Activated CD8-positive, alpha-beta memory T cell treated with anti-CD3 and anti-CD28 coated beads, Interleukin-2, amount 50 U/mL, for 48 hours (primary cell): ENCODE measurements around the gene TMEM97.
"Not testable (repeated sequence)": the region's sequence is repeated elsewhere in the genome, so short reads cannot be mapped to it uniquely, and the experiment has no call there.

Experiments
- DNase-seq: peaks from one replicate; pipeline ENCODE4 v3.0.0-alpha.2; 2020

TMEM97 gene

DNA sequence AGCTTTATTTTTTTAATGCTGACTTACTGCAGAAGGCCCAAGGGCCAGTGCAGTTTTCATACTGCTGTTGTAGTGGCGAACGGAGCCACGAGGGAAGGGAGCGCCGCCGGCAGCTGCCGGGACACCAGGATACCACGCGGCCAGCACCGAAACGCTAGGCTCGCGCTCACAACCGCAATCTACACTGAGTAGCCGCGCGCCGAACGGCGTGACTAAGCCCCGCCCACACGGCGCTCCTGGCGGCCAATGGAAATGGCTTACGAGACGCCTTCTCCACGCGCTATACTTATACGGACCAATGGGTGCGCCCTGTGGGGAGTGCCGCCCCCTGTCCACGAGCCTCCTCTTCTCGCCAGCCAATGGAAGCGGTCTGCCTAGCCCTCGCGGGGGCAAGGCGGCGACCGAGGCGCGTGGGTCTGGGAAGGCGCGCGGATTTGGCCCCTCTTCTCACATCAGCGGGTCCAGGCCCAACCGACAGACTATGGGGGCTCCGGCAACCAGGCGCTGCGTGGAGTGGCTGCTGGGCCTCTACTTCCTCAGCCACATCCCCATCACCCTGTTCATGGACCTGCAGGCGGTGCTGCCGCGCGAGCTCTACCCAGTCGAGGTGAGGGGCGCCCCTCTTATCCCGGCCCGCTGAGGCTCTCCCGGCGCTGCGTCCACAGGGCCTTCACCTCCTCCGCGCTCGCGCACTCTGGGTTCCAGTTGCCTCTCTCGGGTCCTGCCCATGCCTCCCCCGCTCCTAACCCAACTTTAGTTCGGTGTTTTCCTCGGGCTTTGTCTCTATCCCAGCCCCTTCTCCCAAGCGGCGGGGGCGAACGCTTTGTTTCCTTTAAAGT, at the start of gene TMEM97:
TMEM97 (plus strand) TSS at position 442 of the 839 bp plus-strand sequence; CDS start at position 482, 40 bp downstream.
- peak; percentile 97 for DNase-seq

DNA sequence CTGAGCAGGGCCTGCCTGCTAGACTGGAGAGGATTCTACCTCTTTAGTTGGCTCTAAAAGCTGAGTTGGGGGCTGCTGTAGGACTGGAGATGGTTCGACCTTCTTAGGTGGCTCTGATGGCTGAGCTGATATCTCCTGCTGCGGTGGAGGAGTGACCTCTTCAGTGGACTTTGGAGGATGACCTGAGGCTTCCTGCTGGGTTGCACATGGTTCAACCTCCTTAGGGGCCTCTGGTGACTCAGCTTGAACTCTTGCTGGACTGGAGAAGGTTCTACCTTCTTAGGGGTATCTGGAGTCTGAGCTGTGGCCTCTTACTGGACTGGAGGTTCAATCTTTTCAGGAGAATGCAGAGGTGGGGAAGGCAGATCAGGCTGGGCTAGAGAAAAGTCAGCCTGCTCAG, 48.9 kb upstream of the TMEM97 start:
- no peak for DNase-seq

DNA sequence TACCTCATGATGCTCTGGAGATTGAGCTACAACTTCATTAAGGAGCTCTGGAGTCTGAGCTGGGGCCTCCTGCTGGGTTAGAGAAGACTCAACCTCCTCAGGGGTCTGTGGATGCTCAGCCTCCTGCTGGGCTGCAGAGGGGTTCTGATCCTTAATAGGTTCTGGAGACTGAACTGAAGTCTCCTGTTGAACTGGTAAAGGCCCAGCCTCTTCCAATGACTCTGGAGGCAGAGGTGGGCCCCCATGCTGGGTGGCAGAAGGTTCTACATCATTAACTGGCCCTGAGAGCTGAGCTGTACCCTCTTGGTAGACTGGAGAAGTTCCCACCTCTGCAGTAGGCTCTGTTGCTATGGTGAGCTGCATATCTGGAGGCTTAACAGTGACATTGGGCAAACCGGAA, 48.1 kb upstream of the TMEM97 start:
- DNase-seq: no peak

DNA sequence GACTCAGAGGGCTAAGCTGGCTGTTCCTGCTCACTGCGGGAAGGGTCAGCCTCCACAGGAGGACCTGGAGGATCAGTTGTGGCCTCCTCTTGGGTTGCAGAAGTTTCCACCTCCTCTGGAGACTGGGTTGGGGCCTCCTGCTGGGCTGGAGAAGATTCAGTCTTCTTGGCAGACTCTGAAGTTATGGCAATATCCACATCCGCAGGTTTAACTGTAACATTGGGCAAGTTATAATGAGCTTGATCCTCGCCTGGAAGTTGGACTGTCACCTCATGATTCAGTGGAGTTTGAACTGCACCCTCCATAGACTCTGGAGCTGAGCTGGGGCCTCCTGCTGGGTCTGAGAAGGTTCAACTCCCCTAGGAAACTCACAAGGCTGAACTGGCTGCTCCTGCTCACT, 47.6 kb upstream of the TMEM97 start:
- no peak for DNase-seq

DNA sequence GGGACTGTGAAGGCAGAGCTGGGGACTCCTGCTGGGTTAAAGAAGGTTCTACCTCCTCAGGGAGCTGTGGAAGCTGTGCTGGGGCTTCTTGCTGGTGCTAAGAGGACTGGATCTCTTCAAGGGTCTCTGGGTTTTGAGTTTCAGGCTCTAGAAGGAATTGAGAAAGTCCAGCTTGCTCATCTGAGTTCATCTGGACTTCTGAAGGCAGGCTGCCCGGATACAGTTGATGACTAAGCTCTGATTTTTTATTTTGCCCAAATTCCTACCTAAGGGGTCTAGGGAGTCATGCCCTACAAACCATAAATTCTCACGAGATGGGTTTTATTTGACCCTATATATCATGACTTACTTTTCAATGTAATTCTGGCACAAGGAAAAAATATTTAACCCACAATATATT, 46.8 kb upstream of the TMEM97 start:
- DNase-seq: no peak

DNA sequence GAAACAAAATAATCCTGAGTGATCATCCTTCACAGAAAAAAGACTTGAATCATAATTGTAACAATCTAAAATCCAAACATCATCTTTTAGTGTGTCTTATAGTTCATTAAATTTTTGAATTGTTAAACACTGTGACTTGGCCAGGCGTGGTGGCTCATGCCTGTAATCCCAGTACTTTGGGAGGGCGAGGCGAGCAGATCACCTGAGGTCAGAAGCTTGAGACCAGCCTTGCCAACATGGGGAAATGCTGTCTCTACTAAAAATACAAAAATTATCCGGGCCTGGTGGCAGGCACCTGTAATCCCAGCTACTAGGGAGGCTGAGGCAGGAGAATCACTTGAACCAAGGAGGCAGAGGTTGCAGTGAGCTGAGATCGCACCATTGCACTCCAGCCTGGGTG, 45.7 kb upstream of the TMEM97 start:
- DNase-seq: not testable (repeated sequence)

DNA sequence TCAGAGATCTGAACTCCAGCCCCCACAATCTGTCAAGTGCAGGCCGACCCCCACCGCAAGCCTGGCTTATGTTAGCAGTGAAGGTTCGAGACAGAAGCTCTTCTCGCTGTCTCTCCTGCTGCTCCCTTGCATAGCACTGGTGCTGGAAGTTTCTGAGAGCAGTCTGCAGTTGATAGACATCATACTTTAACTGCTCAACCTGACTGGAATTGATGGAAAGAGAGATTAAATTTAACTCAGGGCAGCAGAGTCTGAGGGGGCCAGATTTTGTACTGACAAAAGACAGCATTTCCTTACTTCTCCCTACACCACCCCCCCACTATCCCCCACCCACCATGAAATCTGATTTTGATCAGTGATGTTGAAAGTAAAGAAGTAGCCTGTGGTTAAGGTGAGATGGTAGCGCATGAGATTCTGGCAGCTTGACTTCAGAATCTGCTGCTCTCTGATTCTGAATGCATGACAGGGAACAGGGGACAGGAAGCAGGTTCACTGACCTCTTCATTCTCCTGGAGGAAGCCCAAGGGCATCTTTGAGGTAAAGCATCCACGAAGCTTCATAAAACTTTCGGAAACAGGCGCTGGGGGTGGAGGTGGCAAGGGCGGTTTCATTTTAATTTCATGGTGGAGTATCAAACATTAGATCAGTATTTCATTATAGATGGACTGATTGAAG, 44.3 kb upstream of the TMEM97 start:
- no peak for DNase-seq

DNA sequence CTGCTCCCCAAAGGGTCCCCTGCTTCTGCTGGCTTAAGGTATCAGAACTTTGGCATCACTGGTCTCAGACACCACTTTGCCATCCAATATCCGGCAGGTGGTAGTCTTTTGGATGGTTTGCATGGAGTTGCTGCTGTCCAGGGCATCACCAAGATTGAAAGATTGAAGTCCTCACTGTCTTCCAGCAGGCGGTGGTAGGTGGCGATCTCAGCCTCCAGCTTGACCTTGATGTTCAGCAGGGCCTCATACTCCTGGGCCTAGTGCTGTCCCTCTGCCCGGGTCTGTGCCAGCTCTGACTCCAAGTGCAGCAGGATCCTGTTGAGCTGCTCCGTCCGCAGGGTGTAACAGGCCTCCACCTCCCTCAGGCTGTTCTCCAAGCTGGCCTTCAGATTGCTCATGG, 43.0 kb upstream of the TMEM97 start:
- no peak for DNase-seq

DNA sequence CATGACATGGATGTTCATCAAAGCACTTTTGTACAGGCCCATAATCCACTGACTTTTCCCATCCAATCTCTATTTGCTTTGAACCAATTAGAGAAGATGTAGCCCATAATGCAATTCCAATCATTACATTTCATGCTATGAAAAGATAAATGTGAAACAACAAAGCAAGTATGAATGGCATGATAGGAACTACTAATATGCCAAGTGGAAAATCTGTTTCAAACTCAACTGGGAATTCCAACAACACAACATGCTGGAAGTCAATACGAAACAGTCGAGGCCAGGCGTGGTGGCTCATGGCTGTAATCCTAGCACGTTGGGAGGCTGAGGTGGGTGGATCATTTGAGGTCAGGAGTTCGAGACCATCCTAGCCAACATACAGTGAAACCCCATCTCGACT, 39.6 kb upstream of the TMEM97 start:
- DNase-seq: no peak

DNA sequence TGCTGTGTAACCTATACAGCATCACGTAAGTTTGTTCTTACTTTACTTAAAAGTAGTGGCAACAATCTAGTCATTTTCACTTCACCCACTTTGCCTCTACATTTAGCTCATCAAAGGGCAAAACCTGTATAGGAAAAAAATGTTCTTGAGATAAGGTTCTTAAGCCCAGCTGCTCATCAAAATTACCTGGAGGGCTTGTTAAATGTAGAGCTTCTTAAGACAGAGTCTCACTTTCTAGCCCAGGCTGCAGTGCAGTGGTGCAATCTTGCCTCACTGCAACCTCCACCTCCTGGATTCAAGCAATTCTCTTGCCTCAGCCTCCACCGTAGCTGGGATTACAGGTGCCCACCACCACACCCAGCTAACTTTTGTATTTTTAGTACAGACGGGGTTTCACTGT, 38.2 kb upstream of the TMEM97 start:
- DNase-seq: no peak

DNA sequence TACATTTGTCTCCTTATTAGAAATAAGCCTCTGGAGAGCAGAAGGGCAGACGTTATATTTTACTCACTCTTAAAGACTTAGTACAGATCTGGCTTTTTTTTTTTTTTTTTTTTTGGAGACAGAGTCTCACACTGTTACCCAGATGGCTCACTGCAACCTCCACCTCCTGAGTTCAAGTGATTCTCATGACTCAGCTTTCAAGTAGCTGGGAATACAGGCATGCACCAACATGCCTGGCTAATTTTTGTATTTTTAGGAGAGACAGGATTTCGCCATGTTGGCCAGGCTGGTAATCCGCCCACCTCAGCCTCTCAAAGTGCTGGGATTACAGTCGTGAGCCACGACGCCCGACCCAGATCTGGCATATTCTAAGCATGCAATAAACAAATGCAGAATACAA, 36.4 kb upstream of the TMEM97 start:
- DNase-seq: no peak

DNA sequence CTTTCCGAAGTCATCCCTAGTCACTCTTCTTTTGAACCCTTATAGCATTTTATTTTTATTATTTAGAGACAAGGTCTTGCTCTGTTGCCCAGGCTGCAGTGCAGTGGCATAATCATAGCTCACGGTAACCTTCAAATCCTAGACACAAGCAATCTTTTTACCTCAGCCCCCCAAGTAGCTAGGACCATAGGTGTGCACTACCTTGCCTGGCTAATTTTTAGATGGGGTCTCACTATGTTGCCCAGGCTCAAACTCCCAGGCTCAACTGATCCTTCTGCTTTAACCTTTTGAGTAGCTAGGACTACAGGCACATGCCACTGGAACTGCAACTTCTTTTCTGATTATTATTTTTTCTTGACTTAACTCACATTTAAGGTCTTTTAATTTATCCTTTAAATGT, 33.0 kb upstream of the TMEM97 start:
- DNase-seq: no peak

DNA sequence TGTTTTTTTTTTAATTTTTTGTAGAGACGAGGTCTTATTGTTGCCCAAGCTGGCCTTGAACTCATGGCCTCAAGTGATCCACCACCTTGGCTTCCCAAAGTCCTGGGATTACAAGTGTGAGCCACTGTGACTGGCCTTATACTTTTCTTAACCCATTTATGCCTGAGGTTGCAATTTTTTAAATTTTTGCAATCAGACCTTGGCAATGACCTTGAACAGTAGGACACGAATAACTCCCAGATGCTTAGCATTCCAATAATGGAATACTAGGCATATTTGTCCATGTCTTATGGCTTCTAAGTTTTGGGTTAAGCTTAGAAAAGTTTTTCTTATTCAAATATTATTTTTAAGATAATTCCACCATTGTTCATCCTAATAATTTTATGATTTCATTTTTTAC, 28.3 kb upstream of the TMEM97 start:
- DNase-seq: no peak

DNA sequence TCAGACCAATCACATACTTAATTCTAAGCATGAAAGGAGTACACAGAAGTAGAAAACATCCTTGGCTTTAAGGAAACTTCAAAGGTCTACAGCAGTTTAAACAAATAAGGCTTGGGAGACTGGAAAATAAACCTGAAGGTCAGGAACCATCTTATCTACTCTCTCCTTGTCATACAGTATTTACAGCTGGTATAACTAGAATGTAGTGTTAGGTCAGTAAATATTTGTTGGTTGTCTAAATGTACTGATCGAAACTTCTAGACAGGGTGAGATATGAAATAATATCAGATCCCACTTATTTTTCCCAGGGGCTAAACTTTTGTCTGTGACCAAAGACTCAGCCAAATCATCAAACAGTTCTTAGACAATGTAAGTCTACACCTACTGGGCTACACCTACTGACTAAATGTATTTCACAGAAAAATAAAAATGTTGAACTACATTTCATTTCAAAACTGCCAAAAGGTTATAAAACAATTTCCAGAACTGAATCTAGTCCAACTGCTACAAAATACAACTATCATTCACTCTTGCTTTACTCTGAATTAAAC, 27.1 kb upstream of the TMEM97 start:
- no peak for DNase-seq

DNA sequence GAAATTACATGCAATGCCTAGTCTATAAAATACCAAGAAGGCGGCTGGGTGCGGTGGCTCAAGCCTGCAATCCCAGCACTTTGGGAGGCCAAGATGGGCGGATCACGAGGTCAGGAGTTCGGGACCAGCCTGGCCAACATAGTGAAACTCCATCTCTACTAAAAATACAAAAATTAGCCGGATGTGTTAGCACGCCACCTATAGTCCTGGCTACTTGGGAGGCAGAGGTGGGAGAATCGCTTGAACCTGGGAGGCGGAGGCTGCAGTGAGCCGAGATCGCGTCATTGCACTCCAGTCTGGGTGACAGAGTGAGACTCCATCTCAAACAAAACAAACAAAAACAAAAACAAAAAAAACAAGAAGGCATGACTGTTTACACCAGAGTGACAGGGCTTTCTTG, 26.1 kb upstream of the TMEM97 start:
- DNase-seq: not testable (repeated sequence)

DNA sequence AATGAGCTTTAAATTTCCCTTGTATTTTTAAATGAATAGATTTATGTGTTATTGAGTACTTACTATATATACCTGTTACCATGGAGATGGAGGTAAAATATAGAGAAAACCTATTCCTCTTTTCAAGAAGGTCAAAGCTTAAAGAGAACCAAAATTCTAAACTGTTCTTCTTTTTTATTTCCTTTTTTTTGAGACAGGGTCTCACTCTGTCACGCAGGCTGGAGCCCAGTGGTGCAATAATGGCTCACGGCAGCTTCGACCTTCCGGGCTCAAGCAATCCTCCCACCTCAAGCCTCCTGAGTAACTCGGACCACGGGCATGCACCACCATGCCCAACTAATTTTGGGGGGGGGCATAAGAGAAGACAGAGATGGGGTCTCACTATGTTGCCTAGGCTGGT, 25.0 kb upstream of the TMEM97 start:
- DNase-seq: no peak

DNA sequence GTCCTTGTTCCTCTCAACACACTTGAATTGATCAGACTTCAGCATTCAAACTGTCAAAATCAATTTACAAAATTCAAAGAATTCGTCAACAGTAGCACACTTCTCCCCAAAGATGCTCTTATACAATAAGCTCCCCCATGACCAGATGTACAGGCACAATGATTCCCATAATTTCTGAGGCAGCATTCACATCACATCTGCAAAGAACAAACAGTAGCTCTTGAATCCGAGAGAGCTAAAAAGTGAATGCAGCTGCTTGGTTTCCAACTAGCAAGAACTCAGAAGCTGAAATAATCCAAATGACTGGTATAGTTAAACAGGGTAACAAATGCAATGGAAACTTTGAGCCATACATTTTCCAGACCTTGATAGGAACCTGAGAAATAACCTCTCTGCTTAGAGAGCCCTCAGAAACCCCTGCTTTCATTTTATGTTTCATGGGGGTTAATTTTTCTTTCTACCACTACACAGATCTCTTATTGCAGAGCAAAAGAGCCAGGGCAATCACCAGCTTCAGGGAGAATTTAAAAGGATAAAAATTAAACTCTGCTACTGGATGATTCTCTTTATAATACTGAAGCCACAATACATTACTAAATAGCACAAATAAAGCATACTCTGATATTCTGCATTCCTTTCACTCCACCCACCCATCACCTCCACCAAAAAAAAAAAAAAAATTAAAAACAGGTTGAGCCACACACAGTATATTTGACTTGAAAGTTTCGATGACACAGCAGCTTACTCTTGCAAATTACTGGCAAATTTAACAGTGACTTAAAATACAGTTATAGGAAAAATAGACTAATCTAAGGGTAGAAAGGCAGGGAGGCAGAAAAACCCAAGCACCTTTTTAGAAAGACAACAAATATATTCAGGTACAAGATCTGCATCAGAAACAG, 23.1 kb upstream of the TMEM97 start:
- DNase-seq: no peak

DNA sequence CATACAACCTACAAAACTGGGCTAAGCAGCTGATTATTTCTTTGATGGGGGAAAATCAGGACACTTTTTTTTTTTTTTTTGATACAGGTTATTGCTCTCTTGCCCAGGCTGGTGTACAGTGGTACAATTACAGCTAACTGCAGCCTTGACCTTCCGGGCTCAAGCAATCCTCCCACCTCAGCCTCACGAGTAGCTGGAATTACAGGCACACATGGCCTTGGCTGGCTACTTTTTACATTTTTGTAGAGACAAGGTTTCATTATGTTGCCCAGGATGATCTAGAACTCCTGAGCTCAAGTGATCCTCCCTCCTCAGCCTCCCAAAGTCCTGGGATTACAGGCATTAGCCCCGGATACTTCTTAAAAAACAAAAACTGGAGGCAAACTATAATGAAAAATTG, 20.6 kb upstream of the TMEM97 start:
- DNase-seq: no peak

DNA sequence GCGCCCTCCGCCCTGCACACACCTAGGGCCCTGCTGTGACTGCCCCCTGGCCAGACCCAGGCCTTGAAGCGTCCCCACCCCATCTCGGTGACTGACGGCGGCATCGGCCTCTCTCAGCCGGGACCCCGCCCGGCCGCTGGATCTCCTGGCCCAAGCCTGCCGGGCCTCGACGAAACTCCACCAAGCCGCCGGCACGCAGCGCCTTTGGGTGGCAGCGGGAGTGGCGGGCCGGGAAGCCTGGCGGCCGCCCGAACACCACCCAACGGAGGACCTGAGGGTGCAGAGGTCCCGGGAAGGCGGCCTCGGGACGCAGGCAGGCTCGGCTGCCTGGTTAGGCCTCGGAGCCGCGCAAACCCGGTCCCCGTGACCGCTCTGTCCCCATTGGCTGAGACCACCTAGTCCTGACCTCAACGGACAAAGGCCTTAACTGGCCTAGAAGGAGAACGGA, 12.0 kb upstream of the TMEM97 start:
- no peak for DNase-seq

DNA sequence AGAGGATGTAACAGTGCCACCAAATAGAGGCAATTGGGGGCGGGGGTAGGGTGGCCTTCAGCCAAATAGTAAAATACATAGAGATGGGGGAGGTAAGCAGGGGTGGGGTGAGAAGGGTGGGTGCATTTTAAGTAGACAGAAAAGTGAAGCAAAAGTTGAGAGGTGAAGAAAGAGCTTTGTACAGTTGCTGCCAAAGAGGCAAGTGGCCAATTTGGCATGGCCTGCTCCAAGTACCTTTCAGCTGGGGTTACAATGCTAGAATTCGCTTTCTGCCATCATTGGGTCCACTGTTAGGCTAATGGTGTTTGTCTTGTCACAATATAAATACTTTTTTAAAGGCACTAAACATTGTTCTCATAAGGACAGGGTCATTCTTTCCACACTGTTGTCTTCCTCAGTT, 5.2 kb upstream of the TMEM97 start:
- DNase-seq: no peak

DNA sequence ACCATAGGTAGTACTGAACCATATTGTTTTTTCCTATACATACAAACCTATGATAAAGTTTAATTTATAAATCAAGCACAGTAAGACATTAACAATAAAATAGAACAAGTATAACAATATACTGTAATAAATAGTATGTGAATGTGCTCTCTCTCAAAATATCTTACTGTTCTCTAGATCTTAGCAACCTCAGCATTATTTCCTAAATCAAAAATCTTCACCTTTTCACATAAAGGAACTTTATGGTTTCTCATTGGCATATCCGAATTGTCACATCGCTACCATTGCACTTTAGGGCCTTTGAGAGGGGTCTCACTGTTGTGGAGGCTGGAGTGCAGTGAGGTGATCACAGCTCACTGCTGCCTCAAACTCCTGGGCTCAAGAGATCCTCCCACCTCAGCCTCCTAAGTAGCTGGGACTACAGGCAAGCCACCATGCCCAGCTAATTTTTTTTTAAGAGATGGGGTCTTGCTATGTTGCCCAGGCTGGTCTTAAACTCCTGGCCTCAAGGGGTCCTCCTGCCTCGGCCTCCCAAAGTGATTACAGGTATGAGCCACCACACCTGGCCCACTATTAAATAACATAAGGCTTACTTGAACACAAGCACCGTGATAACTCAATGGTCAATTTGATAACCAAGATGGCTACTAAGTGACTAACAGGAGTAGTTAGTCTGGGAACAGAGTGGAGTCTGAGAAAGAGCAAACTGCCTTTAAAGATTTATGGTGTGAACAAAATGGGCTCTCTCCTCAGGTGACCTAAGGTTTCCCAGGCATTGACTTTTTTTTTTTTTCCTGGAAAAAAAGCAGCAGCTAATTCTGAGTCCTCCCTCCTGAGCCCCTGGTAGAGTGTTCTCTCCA, 2.9 kb upstream of the TMEM97 start:
- no peak for DNase-seq
